GM21619 (cell line): ENCODE measurements around the gene TIPRL.
"Not testable (repeated sequence)": the region's sequence is repeated elsewhere in the genome, so short reads cannot be mapped to it uniquely, and the experiment has no call there.

Experiments
- ATAC-seq: cut with Tn5 transposase; IDR thresholded peaks from one replicate; pipeline ENCODE4 v1.9.1; 2021; ENCODE audit not compliant: unreplicated experiment

The TIPRL gene

DNA sequence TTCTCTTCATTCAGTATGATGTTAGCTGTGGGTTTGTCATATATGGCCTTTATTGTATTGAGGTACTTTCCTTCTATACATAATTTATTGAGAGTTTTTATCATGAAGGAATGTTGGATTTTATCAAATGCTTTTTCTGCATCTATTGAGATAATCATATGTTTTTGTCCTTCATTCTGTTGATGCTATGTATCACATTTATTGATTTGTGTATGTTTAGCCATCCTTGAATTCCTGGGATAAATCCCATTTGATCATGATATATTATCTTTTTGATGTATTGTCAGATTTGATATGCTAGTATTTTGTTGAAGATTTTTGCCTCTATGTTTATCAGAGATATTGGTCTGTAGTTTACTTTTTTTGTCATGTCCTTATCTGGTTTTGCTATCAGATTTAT is 21.1 kb upstream of the TIPRL start:
- no peak for ATAC-seq

DNA sequence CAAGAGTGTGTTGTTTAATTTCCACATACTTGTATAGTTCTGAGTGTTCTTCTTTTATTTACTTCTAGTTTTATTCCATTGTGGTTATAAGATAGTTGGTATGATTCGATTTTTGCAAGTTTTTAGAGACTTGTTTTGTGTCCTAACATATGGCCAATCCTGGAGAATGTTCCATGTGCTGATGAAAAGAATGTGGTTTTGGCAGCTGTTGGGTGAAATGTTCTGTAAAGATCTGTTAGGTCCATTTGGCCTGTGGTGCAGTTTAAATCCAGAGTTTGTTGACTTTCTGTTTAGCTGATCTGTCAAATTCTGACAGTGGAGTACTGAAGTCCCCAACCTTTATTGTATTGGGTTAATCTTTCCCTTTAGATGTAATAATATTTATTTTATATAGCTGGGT is 19.5 kb upstream of the TIPRL start:
- ATAC-seq, result no peak

DNA sequence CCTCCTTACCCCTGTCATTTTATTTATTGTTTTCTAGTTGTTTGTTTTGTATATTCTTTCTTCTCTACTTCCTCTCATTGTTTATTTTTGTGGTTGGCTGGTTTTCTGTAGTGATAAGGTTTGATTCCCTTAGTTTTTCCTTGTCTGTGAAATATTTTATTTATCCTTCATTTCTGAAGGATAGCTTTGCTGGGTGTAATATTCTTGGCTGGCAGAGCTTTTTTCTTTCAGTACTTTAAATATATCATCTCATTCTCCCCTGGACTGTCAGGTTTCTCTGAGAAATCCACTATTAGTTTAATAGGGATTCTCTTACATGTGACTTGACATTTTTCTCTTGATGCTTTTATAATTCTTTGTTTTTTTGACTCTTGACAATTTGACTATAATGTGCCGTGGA is 18.8 kb upstream of the TIPRL start:
- ATAC-seq, result no peak

DNA sequence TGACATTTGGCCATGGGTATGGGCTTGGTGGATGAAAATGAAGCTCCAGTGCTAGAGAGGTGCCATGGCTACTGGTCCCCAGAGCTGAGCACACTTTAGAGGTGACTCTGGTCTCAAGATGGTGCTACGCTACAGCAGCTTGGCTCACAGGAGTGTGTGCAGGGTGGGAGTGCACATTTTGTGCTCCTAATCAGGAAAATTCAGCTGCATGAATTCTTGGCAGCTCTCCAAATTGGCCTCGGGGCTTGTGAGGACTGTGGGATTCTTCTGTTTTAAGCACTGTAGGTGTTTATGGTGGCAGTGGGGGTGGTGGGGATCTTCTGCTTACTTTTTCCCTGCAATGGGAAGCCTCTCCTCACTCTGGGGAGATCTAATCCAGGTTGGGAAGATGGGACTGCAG is 17.3 kb upstream of the TIPRL start:
- ATAC-seq, result no peak

DNA sequence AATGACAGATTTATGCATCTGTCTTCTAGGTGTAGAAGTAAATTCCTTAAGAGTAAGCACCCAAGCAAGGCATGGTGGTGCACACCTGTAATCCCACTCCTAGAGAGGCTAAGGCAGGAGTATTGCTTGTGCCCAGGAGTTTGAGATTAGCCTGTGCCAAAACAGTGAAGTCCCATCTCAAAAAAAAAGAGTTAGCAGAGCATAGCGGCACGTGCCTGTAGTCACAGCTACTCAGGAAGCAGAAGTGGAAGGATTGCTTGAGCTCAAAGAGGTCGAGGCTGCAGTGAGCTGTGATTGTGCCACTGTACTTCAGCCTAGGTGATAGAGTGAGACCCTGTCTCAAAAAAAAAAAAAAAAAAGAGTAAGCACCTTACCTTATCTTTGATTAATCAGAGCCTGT is 15.1 kb upstream of the TIPRL start:
- ATAC-seq, result no peak

DNA sequence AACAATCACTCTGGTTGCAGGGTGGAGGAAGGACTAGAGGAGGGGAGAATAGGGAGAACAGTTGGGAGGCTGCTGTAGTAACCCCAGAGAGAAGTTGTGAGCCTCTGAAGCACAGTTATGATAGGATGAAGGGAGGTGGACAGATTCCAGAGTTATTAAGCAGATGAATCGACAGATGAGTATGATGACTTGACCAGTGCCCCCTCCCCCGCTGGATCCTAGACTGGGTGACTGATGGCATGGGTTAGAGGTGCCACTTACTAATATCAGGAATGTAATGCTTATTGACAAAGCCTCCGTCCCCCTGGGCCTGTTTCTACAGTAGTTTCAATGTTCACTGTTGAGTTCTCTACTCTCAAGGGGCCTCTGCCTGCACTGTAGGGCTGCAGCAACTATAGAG is 14.0 kb upstream of the TIPRL start:
- ATAC-seq, result no peak

DNA sequence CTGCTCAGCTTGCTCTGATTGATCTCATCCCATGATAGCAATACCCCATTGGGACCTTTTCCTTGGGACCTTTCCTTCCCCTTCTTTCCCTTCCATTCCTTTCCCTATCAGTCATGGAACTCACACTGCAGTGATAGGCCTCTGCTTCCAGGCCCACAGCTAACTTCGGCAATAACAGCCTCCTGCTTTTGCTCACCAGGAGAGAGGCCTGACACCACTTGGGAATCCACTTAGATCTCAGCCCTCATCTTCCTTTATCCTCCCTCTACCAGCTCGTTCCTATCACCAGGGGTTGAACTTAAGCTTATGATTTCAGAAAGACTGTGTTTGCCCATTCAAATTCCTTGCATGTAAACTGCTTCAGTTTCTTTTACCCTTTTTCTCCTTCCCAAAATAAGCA is 11.0 kb upstream of the TIPRL start:
- no peak for ATAC-seq

DNA sequence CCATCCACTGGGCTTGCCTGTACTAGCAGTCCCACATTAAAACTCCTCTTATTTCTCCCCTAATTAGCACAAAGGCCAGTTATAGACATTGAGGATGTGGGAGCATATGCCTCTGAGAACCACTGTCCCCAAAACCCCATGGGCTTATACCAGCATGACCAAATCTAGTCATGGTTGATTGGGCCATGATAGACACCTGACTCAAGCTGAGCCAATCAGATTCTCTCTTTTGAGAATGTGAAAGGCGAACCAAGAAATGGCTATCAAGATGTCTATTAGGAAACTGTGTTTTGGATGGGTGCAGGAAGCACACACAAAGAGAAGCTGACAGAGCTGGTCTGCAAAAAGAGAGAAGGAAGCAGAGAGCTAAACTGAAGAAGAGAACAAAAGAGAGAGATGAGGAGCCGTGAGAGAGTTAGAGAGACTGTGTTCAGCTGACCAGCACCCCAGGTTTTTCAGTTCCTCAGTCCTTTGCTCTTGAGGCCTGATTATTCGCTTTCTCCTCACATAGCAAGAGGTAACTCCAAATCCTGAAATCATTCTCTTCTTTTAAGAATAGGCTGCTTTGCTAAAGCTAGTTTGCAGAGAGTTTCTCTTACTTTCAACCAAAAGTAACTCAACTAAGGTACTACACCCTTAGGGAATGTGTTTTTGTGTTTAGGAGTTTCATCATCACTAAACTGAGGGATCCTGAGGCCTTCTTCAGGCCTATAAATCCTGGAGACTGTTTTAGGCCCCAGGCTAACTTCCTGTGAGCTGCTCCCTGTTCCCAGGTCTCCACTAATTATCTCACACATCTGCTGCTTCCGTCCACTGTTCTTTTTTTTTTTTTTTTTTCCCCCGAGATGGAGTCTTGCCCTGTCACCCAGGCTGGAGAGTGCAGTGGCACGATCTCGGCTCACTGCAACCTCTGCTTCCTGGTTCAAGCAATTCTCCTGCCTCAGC is 7.9 kb upstream of the TIPRL start:
- no peak for ATAC-seq

DNA sequence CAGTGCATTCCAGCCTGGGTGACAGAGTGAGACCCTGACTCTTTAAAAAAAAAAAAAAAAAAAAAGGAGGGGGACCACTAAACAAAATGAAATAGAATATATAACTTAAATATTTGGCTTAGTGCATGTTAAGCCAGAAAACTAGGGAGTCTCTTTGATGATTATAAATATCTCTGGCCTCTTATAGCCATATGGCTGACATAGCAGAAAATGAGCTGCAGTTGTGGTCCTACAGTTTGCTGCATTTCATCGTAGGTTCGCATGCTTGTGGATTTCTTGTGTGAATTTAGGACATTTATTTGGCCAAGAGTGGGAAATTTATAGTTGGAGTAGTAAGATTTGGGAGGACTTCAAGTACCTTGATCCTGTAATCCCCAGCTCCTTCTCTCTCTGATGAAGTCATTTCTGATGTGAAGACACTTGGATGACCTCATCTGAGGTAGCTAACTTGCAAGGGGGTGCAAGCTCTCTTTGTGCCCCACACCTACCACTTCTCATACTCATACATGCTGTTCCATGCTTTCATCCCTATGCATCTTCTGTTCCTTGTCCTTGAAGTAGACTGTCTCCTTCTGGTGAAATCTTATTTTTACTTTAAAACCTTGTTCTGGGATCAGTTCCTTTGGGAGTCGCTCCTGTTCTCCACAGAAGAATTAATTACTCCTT is 6.4 kb upstream of the TIPRL start:
- ATAC-seq, result no peak

DNA sequence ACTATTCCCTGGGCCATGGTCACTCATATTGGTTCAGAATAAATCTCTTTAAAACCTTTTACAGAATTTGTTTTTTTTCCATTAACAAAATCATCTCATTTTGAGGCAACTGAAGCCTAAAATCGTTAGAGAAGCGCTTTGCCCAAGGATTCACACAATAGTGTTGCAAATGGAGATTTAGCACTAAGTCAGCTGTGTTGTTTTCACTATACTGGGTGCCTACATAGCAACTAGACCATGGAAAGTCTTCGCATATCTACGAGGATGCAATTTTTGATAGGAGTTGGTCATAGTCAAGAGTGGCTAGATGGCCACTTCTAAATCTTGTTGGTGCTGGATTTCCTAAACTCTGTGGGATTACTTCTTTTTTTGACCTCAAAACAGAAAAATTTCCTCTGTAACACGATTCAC is 530 bp upstream of the TIPRL start:
- no peak for ATAC-seq

DNA sequence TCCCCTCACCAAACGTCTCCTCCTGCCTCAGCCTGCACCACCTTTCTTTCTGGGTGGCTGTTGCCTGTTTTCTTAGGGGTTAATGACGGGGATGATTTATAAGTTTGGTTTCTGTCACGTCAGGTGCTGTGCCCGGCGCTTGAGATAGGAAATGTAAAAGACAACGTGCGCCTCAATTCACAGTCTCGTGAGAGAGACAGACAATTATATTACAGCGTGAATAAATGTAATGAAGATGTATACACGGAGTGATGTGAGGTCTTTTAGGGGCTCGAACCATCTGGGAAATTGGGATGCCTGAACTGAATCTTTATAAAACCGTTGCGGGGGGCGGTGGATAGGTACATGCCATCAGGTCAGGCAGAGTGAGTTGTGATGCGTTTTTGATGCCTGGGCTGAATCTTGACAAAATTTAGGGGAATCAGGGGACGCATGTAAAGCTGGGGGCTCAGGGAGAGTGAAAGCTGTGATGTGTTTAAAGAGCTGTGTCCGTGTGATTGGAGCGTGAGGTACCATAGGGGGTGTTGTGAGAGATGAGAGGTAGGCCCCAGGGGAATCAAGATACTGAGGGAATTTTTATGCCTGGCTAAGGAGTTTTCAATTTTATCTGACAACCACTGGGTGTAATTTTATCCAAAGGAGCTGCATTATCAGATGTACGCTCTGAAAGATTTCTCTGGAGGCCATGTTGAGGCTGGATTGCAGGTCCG is 831 bp downstream of the TIPRL start:
- no peak for ATAC-seq

DNA sequence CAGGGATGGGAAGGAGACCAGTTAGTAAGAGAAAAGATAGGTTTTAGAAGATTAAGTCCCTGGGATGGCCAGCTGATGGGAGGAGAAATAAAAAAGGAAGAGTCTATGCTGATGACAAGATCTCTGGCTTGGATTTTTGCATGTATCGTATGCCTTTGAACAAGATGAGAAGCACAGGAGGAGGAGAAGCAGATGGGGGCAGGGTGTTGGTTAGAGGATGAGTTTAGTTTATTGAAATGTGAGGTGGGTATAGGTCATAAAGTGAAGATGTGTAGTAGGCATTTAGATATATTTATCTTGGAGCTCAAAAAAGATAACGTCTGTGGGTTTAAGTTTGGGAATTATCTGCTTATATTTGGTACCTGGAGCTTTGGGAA is 1.4 kb downstream of the TIPRL start:
- no peak for ATAC-seq

DNA sequence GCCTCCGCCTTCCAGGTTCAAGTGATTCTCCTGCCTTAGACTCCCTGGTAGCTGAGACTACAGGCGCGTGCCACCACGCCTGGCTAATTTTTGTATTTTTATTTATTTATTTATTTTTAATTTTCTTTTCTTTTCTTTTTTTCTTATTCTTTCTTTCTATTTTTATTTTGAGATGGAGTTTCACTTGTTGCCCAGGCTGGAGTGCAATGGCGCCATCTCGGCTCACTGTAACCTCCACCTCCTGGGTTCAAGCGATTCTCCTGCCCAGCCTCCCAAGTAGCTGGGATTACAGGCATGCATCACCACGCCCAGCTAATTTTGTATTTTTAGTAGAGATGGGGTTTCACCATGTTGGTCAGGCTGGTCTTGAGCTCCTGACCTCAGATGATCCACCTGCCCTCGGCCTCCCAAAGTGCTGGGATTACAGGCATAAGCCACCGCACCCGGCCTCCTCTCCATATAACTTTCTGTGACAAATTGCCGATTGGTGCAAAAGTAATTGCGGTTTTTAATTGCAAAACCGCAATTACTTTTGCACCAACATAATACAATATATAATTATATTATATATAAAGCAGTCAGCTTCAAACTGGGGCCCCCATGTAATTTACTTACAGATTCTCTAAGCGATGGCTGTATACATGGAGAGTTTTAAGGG is 2.4 kb downstream of the TIPRL start:
- ATAC-seq, result not testable (repeated sequence)

DNA sequence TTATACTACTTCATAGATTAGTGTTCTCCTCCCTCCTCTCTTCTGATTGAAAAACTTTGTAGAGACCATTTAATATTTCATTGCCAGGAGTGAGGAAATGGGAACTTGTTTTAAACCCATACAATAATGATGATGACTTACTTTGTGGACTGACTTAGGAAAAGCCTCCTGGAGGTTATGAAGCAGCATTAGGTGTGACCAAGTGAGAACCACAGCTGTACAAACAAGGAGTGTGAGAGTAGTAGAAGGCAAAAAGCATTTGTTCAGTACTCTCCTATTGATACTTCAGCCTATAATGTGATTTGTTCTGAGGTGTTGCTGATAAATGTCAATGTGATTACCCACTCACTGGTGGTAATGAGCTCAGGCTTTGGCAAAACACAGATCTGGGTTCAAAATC is 8.4 kb downstream of the TIPRL start:
- ATAC-seq, result no peak

DNA sequence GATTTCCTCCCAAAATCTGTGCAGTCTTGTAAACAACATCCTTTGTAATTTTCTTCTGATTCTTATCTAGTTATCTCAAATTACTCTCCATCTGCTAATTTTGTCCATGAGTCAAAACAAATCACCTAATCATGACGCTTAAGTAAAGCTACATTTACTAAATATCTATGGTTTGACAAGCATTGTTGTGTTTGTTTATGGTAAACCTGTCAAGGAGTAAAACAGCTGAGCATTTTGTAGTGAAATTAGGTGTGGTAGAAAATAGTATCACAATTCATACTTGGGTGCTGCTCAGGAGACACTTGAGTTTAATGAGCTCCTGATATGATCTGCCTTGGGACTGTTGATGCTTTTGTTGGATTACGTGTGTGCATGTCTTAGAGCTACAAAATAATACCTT is 11.6 kb downstream of the TIPRL start:
- no peak for ATAC-seq

DNA sequence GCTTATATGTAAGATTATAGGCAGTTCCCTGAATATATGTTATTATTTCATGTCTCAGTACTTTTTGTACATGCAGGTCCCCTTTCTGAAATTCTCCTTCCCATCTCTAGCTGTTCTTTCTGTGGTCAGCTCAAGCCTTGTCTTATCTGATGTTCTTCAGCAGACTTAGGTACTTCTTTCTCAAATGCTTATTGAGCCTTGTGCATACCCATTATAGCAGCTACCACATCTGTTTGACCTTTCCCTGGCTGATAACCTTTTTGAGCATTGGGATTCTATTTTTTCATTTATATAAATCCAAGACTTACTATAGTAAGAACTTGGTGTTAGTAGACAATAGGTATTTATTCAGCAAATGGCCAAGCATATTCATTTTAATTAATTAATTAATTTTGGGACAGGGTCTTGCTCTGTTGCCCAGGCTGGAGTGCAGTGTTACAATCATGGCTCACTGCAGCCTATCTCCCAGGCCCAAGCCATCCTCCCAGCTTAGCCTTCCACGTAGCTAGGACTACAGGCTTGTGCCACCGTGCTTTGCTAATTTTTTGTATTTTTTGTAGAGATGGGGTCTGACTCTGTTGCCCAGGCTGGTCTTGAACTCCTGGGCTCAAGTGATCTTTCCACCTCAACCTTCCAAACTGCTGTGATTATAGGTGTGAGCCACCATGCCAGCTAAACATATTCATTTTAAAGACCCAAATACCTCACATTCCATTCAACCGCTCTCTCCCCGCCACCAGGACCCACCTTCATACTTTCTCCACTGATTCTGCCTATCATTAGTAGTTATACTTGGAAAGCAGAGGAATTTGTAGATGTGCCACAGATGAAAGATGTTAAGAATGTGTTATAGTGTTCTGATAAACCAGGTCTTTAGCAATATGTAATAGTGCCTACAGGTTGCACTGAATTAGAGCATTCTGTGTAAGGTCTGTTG is 16.7 kb downstream of the TIPRL start:
- ATAC-seq, result no peak

DNA sequence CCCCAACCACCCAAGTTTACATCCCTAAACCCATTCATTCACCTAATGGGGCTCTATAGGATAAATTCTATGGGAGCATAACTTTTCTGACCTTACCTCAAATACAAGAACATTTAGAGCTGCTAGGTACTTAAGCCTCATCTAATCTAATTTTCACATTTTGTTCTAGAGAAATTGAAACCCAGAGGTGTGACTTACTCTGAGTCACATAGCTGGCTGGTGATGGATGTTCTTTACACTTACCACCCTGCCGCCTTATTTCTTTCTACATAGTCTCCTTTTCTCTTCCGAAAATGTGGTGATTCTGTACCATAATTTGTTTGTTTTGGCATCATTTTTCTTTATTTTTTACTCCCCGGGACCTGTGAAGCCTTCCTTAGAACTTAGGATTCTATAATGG is 20.3 kb downstream of the TIPRL start:
- no peak for ATAC-seq

DNA sequence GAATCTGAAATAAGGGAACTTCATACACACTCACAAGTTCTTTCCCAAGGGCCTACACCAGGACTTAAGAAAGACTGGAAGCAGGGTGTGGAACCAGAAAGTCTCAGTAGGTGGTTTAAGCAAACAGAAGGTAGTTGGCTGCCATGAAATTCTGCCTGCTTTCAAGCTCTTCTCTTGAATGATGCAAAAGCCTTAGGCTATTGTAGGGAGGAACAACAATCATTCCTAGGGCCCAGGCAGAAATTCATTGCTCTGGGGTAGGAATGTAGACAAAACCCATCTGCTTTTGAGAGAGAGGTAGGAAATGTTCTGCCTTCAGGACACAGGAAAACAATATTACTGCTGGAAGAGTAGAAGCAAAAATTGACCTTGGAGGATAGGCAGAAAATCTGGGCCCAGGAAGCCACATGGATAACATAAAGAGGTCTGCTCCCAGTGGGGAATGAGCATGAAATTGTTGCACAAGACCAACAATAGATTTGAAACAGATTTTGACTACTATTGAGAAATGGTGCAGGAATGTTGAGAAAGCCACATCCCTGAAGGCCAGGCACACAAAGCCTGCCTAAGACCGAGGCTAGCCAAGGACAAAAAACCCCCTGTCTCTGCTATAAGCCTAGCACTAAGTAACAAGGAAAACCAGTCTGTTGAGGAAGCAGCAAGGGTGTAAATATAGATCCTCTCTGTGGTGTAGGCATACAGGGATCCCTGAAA is 24.3 kb downstream of the TIPRL start:
- no peak for ATAC-seq

DNA sequence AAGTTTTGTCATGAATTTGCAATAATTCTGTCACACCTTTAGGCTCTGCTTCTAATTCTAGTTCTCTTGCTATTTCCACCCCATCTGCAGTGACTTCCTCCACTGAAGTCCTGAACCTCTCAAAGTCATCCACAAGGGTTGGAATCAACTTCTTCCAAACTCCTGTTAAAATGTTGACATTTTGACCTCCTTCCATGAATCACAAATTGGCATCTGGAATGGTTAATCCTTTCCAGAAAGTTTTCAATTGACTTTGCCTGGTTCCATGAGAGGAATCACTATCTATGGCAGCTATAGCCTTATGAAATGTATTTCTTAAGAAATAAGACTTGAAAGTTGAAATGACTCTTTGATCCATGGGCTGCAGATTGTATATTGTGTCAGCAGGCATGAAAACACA is 27.3 kb downstream of the TIPRL start:
- ATAC-seq, result no peak

DNA sequence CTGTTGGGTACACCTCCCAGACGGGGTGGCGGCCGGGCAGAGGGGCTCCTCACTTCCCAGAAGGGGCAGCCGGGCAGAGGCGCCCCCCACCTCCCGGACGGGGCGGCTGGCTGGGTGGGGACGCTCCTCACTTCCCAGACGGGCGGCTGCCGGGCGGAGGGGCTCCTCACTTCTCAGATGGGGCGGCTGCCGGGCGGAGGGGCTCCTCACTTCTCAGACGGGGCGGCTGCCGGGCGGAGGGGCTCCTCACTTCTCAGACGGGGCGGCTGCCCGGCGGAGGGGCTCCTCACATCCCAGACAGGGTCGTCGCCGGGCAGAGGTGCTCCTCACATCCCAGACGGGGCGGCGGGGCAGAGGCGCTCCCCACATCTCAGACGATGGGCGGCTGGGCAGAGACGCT is 28.9 kb downstream of the TIPRL start:
- ATAC-seq, result not testable (repeated sequence)
